Measurements from ENCODE around the gene LRRC18. TPM values are rescaled to one million over a fixed set of nuclear protein-coding genes. Genes with fewer than 3 reads are reported as not detected.

LRRC18 gene
- total RNA-seq, 1 experiment from 2014 or later: not detected

DNA sequence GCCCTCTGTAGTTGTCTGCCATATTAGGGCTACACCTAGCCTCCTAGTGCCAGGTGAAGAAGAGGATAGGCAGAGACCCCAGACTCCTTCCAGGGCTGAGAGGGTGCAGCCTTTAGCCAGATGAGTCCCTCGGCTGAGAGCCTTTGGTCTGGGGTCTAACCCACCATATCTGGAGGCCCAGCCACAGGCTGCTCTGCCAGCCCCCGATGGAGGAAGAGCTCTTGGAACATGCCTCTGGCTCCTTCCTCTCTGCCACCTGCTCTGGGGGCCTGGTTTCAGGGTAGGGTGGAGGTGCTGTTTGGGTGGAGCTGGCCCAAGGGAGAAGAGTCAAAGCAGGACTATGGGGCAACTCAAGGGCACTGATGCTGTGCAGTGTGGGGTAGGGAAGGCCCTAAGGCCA lies 1.4 kb downstream of the LRRC18 start:
- Histone ChIP-seq H2BK15ac (ENCODE audit: low read depth, low read length) (no peak overlapping the region), H3K18ac (ENCODE audit: insufficient read length, low read depth, low read length) (no peak overlapping the region), H2AFZ (ENCODE audit: low read length) (no peak overlapping the region), H3K27me3 (ENCODE audit: insufficient read depth, low read length) (no peaks in the 10 kb centered on the region), H3K23me2 (ENCODE audit: insufficient read length, low read depth, low read length, poor library complexity, severe bottlenecking) (no peaks in the 10 kb centered on the region), H2AK5ac (ENCODE audit: insufficient read length, low read length) (no peak overlapping the region), H4K5ac (ENCODE audit: insufficient read length, low read depth, low read length) (no peak overlapping the region), H3K56ac (ENCODE audit: insufficient read length, low read depth, low read length) (no peak overlapping the region), H3K14ac (ENCODE audit: insufficient read depth, low read length) (no peak overlapping the region), H3K9me3 (ENCODE audit: control insufficient read depth, low read depth, low read length) (no peaks in the 10 kb centered on the region), H3K4ac (ENCODE audit: low read depth, low read length) (no peak overlapping the region), H3K79me1 (ENCODE audit: insufficient read depth, low read depth, low read length, poor library complexity, severe bottlenecking) (no peaks in the 10 kb centered on the region), H4K20me1 (ENCODE audit: control insufficient read depth, insufficient read depth, insufficient read length) (no peaks in the 10 kb centered on the region), H2BK5ac (ENCODE audit: insufficient read length, low read length) (no peak overlapping the region), H3K9ac (ENCODE audit: extremely low read depth, insufficient read length, low read length) (no peak overlapping the region), H3T11ph (ENCODE audit: low read length) (no peak overlapping the region), H3K23ac (ENCODE audit: insufficient read length, low read depth, low read length) (no peak overlapping the region), H2BK20ac (ENCODE audit: low read depth, low read length, poor library complexity, severe bottlenecking) (no peak overlapping the region), H2BK12ac (ENCODE audit: insufficient read length, low read depth, low read length) (no peak overlapping the region), H2BK120ac (ENCODE audit: low read depth, low read length, poor library complexity, severe bottlenecking) (no peak overlapping the region), H3K4me1 (ENCODE audit: insufficient read depth, low read length) (no peaks in the 10 kb centered on the region), H3K4me2 (ENCODE audit: insufficient read depth, insufficient read length, low read length) (no peak overlapping the region), H4K91ac (ENCODE audit: insufficient read length, low read depth, low read length) (no peak overlapping the region), H3K79me2 (ENCODE audit: insufficient read depth, low read length) (no peaks in the 10 kb centered on the region), H4K8ac (replicated peaks; ENCODE audit: insufficient read length, low read depth, low read length) (no peak overlapping the region), H3K27ac (ENCODE audit: insufficient read length, low read depth, low read length) (no peak overlapping the region)
- H3K36me3 Mint-ChIP-seq (ENCODE audit: insufficient read depth in 1 of 3, low read depth in 3 of 3): no peaks in the 10 kb centered on the region
- peaks cover 3% of the 10 kb centered on the region for H3K27me3 Mint-ChIP-seq (ENCODE audit: low read depth)
- no peaks in the 10 kb centered on the region for H3K9me3 Mint-ChIP-seq
- peak overlapping the region in 1 of 3 experiments; percentile 68; a peak in 1 of 7 replicates for H3K27ac Mint-ChIP-seq
- no CpG with 5 or more reads among the region's 2 CpGs for WGBS (ENCODE audit: extremely low coverage, insufficient read length, low lambda C conversion rate)
- DNase-seq: peak; percentile 9
- H3K4me3 Mint-ChIP-seq: no peak overlapping the region
- peaks cover 4 to 13% of the 10 kb centered on the region in 2 experiments; a peak in 3 of 4 replicates for H3K4me1 Mint-ChIP-seq
- TF ChIP-seq, protein P1, sequence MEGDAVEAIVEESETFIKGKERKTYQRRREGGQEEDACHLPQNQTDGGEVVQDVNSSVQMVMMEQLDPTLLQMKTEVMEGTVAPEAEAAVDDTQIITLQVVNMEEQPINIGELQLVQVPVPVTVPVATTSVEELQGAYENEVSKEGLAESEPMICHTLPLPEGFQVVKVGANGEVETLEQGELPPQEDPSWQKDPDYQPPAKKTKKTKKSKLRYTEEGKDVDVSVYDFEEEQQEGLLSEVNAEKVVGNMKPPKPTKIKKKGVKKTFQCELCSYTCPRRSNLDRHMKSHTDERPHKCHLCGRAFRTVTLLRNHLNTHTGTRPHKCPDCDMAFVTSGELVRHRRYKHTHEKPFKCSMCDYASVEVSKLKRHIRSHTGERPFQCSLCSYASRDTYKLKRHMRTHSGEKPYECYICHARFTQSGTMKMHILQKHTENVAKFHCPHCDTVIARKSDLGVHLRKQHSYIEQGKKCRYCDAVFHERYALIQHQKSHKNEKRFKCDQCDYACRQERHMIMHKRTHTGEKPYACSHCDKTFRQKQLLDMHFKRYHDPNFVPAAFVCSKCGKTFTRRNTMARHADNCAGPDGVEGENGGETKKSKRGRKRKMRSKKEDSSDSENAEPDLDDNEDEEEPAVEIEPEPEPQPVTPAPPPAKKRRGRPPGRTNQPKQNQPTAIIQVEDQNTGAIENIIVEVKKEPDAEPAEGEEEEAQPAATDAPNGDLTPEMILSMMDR (conservative IDR thresholded peaks at IDR 0.05): no peak

All from H9 (cell line).